GM21526 (cell line): ENCODE data around the gene ACTR10.

ENCODE experiments used
- ATAC-seq: cut with Tn5 transposase; IDR thresholded peaks from one replicate; pipeline ENCODE4 v1.9.1; 2021; ENCODE audit warnings: moderate library complexity; ENCODE audit not compliant: unreplicated experiment, low FRiP score

Gene ACTR10

DNA sequence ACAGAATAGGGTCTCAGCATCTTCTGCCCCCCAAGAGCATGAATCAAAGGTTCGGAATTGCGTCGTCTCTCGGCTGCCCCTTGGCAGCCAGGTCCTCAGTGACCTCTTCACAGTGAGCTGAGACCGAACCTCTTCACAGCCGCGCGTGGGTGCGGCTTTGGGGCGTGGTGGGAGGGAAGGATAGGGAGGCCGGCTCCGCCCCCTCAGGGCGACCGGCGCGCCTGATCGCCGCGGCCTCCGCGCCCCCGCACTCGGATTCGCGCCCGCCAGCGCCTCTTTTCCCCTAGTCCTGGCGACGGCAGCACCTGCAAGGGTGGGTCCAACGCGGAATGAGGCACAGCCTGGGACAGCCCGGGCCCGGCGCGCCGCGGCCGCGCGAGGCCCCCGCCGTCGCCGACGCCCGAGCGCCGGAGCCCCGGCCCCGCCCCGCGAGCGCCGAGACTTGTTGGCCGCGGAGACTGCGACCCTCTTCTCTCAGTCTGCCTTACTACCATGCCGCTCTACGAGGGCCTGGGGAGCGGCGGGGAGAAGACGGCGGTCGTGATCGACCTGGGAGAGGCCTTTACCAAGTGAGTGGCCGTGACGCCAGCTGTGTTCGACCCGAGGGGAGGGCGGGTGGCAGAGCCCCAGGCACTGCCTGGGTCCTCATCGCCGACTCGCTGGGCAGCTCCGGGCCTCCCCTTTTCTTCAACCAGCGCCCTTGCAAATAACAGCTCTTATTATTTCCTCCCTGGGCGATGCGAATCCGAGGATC is at the start of gene ACTR10:
TSS of gene ACTR10 (plus strand) at position 424 of the 754 bp plus-strand sequence. CDS start at position 493, 69 bp downstream.
- peak; percentile 94 for ATAC-seq

GRCh38 chr14:58150243-58150805 is 49.6 kb upstream of the ACTR10 start:
- ATAC-seq = no peak

GRCh38 chr14:58151133-58152013 is 48.6 kb upstream of the ACTR10 start:
- ATAC-seq = peak; percentile 44

DNA sequence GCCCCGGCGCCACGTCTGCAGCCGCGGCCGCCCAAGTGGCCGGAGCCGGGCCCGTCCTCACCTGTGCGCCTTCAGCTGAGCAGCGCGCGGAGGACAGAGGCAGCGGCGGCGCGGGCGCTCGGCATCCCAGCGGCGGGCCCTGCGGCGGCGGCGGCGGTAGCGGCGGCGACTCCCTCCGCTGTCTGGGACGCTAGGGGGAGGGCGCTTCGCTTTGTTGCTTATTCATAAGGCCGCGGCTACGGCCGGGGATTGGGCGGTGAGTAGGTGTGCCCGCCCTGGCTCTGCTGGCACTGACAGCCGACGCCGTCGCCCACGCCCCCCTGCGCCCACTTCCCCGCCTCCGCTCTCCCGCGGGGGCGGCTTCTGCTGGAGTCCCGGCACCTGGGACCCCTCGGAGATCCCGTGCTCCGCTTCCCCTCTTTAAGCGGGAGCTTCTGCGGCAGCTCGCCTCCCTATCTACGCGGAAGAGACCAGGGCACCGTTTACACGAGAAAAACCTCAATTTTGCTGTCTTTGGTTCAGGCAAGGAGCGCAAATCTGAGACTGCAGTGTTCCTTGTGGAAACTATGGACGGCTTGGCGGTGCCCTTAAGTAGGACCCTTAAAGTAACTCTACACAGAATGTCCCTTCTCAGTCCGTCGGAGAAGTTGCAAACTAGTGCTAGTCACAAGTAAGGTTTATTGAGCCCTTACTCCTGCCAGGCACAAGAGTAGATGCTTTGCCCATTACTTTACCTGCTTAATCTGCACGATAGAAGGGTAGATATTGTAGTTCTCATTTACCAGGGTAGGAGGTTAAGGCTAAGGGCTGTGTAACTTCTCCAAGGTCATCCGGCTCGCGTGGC is 47.7 kb upstream of the ACTR10 start, which contains the start of gene ARMH4:
TSS of gene ARMH4 (minus strand) at position 200 of the 844 bp plus-strand sequence. CDS start 12,855 bp downstream, outside the sequence.
- peak; percentile 95 for ATAC-seq

GRCh38 chr14:58160561-58160960 is 39.4 kb upstream of the ACTR10 start:
- ATAC-seq = no peak

- no peak for ATAC-seq
These were observed 33.7 kb upstream of the ACTR10 start for GRCh38 chr14:58166005-58166983.

GRCh38 chr14:58167057-58167456 is 32.9 kb upstream of the ACTR10 start:
- no peak for ATAC-seq

GRCh38 chr14:58167891-58168290 is 32.1 kb upstream of the ACTR10 start:
- ATAC-seq = no peak

DNA sequence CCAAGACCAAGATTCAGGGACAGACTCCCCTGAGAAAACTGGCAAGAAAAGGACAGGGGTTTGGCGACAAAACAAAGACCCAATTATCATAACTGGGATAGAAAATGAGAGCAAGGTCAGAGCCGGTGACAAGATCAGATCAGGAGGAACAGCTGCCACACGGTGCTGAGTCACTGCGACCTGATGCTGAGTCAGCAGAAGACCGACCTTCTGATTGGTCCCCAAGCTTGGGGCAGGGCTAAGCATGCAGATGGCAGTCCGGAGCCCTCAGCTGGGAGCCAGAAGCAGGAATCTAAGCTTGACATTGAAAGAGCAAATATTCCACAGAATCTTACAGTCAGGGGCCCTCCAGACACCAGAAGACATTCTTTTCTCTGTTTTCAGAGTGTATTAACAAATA is 28.9 kb upstream of the ACTR10 start:
- peak; percentile 97 for ATAC-seq

GRCh38 chr14:58177125-58177524 is 22.8 kb upstream of the ACTR10 start:
- ATAC-seq = no peak

DNA sequence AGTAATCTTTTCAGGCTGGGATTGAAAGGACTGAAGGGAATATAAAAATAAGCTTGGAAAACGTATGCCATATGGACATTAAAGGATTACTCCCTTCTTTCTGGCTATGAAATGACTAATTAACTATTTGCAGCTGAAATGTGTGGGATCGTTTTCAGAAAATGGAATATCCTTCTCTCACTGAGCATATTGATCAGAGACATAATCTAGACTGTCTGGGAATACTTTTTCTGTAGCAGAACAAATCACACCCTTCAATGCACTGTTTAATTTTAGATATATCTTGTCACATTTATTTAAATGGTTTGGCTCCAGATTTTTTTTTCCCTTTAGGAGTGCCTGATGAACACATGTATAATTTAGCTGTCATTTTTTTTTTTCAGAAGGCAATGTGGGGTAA is 10.8 kb upstream of the ACTR10 start:
- ATAC-seq = no peak

DNA sequence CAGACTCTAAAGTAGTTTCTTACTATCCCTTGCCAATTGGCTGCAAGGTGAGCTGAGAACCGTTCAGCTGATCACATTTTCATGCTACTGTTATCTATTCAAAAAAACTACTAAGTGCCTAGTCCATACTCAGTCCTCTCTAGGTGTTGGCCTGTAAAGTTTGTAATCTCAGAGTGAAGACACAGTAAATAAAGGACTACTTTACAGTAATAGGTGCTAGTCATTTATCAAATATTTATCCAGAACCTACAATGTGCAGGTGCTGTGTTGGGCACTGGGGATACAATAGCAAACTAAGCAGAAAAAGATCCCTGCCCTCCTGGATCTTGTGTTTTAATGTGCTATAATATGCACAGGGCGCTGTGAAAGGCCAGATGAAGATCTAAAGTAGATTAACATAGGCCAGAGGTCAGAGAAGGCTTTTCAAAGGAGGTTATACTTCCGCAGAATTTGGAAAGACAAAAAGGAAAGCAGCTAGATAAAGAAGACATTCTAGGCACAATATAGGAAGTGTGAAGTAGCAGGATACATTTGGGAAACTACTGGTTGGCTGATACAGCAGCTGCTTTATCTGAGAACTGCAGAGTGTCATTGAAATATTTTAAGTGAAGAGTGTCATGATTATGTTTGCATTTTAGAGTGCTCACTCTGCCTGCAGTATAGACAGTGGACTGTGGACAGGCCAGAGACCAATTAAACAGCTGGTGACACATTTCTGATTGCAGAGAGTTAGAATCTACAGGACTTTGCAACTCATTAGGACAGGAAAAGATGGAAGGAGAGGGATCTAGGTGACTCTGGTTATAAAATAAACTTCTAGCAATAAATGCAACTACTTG is 8.0 kb upstream of the ACTR10 start:
- no peak for ATAC-seq

DNA sequence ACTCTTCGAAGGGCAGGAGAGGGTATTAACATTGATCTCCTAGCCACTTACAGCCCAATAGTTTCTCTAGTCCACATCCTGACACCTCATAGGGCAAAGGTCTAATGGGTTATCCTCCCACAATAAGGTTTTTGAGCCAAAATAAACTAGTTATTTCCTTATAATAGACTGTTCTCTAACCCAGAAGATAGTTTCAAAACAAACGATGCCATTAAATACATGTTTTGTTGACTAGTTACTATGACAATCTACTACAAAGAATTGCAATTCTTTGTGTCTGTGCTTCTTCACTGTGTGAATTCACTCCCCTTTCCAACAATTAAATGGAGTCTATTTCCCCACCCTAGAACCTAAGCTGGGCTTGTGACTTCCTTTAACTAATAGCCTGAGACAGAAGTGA is 6.4 kb upstream of the ACTR10 start:
- ATAC-seq = no peak

GRCh38 chr14:58196198-58196597 is 3.8 kb upstream of the ACTR10 start:
- no peak for ATAC-seq

- ATAC-seq = no peak
These were observed 1.9 kb upstream of the ACTR10 start for GRCh38 chr14:58198086-58198485.

- ATAC-seq = peak; percentile 27
These were observed 512 bp downstream of the ACTR10 start for GRCh38 chr14:58200480-58200841.

DNA sequence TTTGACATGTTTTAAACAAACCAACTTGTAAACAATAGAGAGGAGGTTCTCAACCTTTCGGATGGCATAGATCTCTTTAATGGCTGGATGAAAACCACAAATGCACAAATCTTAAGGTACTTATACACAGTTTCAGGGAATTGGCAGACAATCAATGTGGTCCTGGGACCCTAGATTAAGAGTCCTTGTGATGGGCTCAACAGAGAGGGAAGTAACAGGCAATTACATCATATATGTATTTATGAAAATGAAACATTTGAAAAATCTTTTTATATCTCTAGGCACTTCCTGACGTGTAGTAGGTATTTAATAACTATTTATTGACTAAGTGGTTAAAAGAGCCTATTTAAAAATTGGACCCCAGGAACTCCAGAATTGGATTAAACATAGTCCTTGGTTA is 897 bp downstream of the ACTR10 start:
- no peak for ATAC-seq

- ATAC-seq = no peak
These were observed 13.2 kb downstream of the ACTR10 start for GRCh38 chr14:58213176-58213575.
